ENCODE measurements around the gene SLC25A39. TPM values are rescaled to one million over a fixed set of nuclear protein-coding genes. Genes with fewer than 3 reads are reported as not detected.
A peak's percentile ranks its signal among the peaks of the same experiment; 100 is the strongest.
"Not testable (repeated sequence)": the region's sequence is repeated elsewhere in the genome, so short reads cannot be mapped to it uniquely, and the experiment has no call there.

SLC25A39 gene
- total RNA-seq, 2 donors from 2014 or later = 60.3 to 114 TPM

- H3K27ac Mint-ChIP-seq = no peak overlapping the region
- H3K9me3 Mint-ChIP-seq = no peaks in the 10 kb centered on the region
- ATAC-seq (replicated peaks) = peak; percentile 70
- no peak overlapping the region for H3K4me3 Mint-ChIP-seq
- no peaks in the 10 kb centered on the region for H3K4me1 Mint-ChIP-seq
- H3K27me3 Mint-ChIP-seq = no peaks in the 10 kb centered on the region
- no peaks in the 10 kb centered on the region for H3K36me3 Mint-ChIP-seq (ENCODE audit: low read depth)
Observed at GRCh38 chr17:44331249-44331760, 6.7 kb upstream of the SLC25A39 start.

- not testable (repeated sequence) for ATAC-seq (replicated peaks); H3K4me1 Mint-ChIP-seq; H3K27ac Mint-ChIP-seq
Observed at GRCh38 chr17:44330263-44330662, 5.6 kb upstream of the SLC25A39 start.

GRCh38 chr17:44329516-44329915 lies 4.9 kb upstream of the SLC25A39 start:
- not testable (repeated sequence) for H3K27ac Mint-ChIP-seq; H3K27me3 Mint-ChIP-seq; ATAC-seq (replicated peaks); H3K4me3 Mint-ChIP-seq; H3K36me3 Mint-ChIP-seq (ENCODE audit: low read depth); H3K9me3 Mint-ChIP-seq; H3K4me1 Mint-ChIP-seq

More at GRCh38 chr17:44330263-44330662, 5.6 kb upstream of the SLC25A39 start:
- not testable (repeated sequence) for H3K36me3 Mint-ChIP-seq (ENCODE audit: low read depth); H3K9me3 Mint-ChIP-seq; H3K4me3 Mint-ChIP-seq; H3K27me3 Mint-ChIP-seq

GRCh38 chr17:44327715-44328449 lies 3.3 kb upstream of the SLC25A39 start:
- Mint-ChIP-seq H3K9me3 (no peaks in the 10 kb centered on the region), H3K27me3 (no peaks in the 10 kb centered on the region), H3K4me1 (no peaks in the 10 kb centered on the region), H3K36me3 (ENCODE audit: low read depth) (no peaks in the 10 kb centered on the region), H3K4me3 (peak overlapping the region; percentile 89), H3K27ac (no peak overlapping the region)
- ATAC-seq (replicated peaks) = no peak

GRCh38 chr17:44326861-44327444 lies 2.3 kb upstream of the SLC25A39 start:
- no peaks in the 10 kb centered on the region for H3K9me3 Mint-ChIP-seq
- peaks cover 7% of the 10 kb centered on the region for H3K36me3 Mint-ChIP-seq (ENCODE audit: low read depth)
- H3K27me3 Mint-ChIP-seq = no peaks in the 10 kb centered on the region
- no peaks in the 10 kb centered on the region for H3K4me1 Mint-ChIP-seq
- peak overlapping the region; percentile 90 for H3K27ac Mint-ChIP-seq
- peak overlapping the region; percentile 89 for H3K4me3 Mint-ChIP-seq
- peak; percentile 57 for ATAC-seq (replicated peaks)

- peak; percentile 2 for ATAC-seq (replicated peaks)
- Mint-ChIP-seq H3K9me3 (no peaks in the 10 kb centered on the region), H3K36me3 (ENCODE audit: low read depth) (peaks cover 27% of the 10 kb centered on the region), H3K27me3 (no peaks in the 10 kb centered on the region), H3K27ac (peak overlapping the region; percentile 52), H3K4me1 (no peaks in the 10 kb centered on the region), H3K4me3 (peak overlapping the region; percentile 72)
Observed at GRCh38 chr17:44324092-44324570, 492 bp downstream of the SLC25A39 start.

GRCh38 chr17:44323359-44324091 lies 1.1 kb downstream of the SLC25A39 start:
- Mint-ChIP-seq H3K4me1 (no peaks in the 10 kb centered on the region), H3K27ac (peak overlapping the region; percentile 52), H3K4me3 (peak overlapping the region; percentile 72), H3K9me3 (no peaks in the 10 kb centered on the region), H3K27me3 (no peaks in the 10 kb centered on the region), H3K36me3 (ENCODE audit: low read depth) (peaks cover 28% of the 10 kb centered on the region)
- no peak for ATAC-seq (replicated peaks)

GRCh38 chr17:44322236-44322895 lies 2.3 kb downstream of the SLC25A39 start:
- ATAC-seq (replicated peaks) = no peak
- no peaks in the 10 kb centered on the region for H3K4me1 Mint-ChIP-seq
- H3K36me3 Mint-ChIP-seq (ENCODE audit: low read depth) = peaks cover 28% of the 10 kb centered on the region
- no peak overlapping the region for H3K27ac Mint-ChIP-seq
- peaks cover 4% of the 10 kb centered on the region for H3K27me3 Mint-ChIP-seq
- H3K9me3 Mint-ChIP-seq = no peaks in the 10 kb centered on the region
- H3K4me3 Mint-ChIP-seq = peak overlapping the region; percentile 7

GRCh38 chr17:44321246-44322120 lies 3.1 kb downstream of the SLC25A39 start:
- Mint-ChIP-seq H3K27ac (no peak overlapping the region), H3K27me3 (peaks cover 6% of the 10 kb centered on the region)

GRCh38 chr17:44320066-44320465 lies 4.6 kb downstream of the SLC25A39 start:
- H3K9me3 Mint-ChIP-seq = no peaks in the 10 kb centered on the region
- no peak overlapping the region for H3K27ac Mint-ChIP-seq
- H3K36me3 Mint-ChIP-seq (ENCODE audit: low read depth) = peaks cover 28% of the 10 kb centered on the region
- ATAC-seq (replicated peaks) = no peak
- H3K4me1 Mint-ChIP-seq = peaks cover 8% of the 10 kb centered on the region
- no peak overlapping the region for H3K4me3 Mint-ChIP-seq
- H3K27me3 Mint-ChIP-seq = peaks cover 17% of the 10 kb centered on the region

More at GRCh38 chr17:44321246-44322120, 3.1 kb downstream of the SLC25A39 start:
- no peaks in the 10 kb centered on the region for H3K9me3 Mint-ChIP-seq
- peaks cover 28% of the 10 kb centered on the region for H3K36me3 Mint-ChIP-seq (ENCODE audit: low read depth)
- no peak overlapping the region for H3K4me3 Mint-ChIP-seq
- no peaks in the 10 kb centered on the region for H3K4me1 Mint-ChIP-seq
- ATAC-seq (replicated peaks) = no peak

- peaks cover 28% of the 10 kb centered on the region for H3K36me3 Mint-ChIP-seq (ENCODE audit: low read depth)
- no peaks in the 10 kb centered on the region for H3K9me3 Mint-ChIP-seq
- no peak for ATAC-seq (replicated peaks)
- H3K4me3 Mint-ChIP-seq = no peak overlapping the region
- H3K4me1 Mint-ChIP-seq = peaks cover 8% of the 10 kb centered on the region
- H3K27me3 Mint-ChIP-seq = peaks cover 23% of the 10 kb centered on the region
- H3K27ac Mint-ChIP-seq = no peak overlapping the region
Observed at GRCh38 chr17:44318077-44318892, 6.3 kb downstream of the SLC25A39 start.

GRCh38 chr17:44317545-44317944 lies 7.1 kb downstream of the SLC25A39 start:
- peaks cover 8% of the 10 kb centered on the region for H3K4me1 Mint-ChIP-seq
- peaks cover 23% of the 10 kb centered on the region for H3K27me3 Mint-ChIP-seq
- H3K9me3 Mint-ChIP-seq = no peaks in the 10 kb centered on the region
- no peak overlapping the region for H3K4me3 Mint-ChIP-seq
- H3K36me3 Mint-ChIP-seq (ENCODE audit: low read depth) = peaks cover 27% of the 10 kb centered on the region
- ATAC-seq (replicated peaks) = no peak
- H3K27ac Mint-ChIP-seq = no peak overlapping the region
